GM12878 (cell line): ENCODE results near the gene NCR3LG1. TPM values are rescaled to one million over a fixed set of nuclear protein-coding genes. Genes with fewer than 3 reads are reported as not detected.

ENCODE experiments used
- ATAC-seq: fragments of 200-7000 bp; cut with Tn5 transposase; 3 replicates; pipeline ENCODE4 v1.9.1; 2020; ENCODE audit warnings: mild to moderate bottlenecking, moderate library complexity
- BruUV-seq: library from RNA; stranded (reverse); fragments of 400-500 nt; replicated peaks from 2 replicates; lab custom pipeline; 2021; lab: Mats Ljungman, UMichigan
- CTCF ChIA-PET: fragments of 300-600 bp; sonication (Branson Sonifier 250); formaldehyde crosslinking; extraction: SDS; loops from one replicate; lab custom pipeline; 2021; ENCODE audit warnings: inconsistent platforms; lab: Yijun Ruan, JAX
- POLR2A ChIA-PET: fragments of 350-600 bp; formaldehyde crosslinking; extraction: SDS; loops from one replicate; lab custom pipeline; 2021; ENCODE audit warnings: inconsistent platforms; lab: Charles Lee
- RAD21 ChIA-PET: fragments of 300-600 bp; sonication (Branson Sonifier 250); formaldehyde crosslinking; loops from one replicate; lab custom pipeline; 2023; ENCODE audit warnings: antibody characterized with exemption; ENCODE audit not compliant: unreplicated experiment; lab: Charles Lee
- SMC1A ChIA-PET: fragments of 300-600 bp; sonication (Branson Sonifier 250); formaldehyde crosslinking; loops from one replicate; lab custom pipeline; 2023; ENCODE audit not compliant: unreplicated experiment, uncharacterized antibody; lab: Charles Lee
- DNase-seq: peaks from one replicate; pipeline ENCODE4 v3.0.0-alpha.2; 2011; ENCODE audit warnings: low read depth, low spot score
- FAIRE-seq: peaks from 3 replicates; lab custom pipeline; 2011; peaks lifted over from hg19 to GRCh38; lab: Jason Lieb, UNC
- H2AFZ ChIP-seq: 2 replicates; pipeline ENCODE4 v1.6.0; 2011; ENCODE audit warnings: low read depth, low read length, control low read depth; ENCODE audit not compliant: control insufficient read depth
- H3K27ac ChIP-seq: 2 replicates; pipeline ENCODE4 v1.5.1; 2011; ENCODE audit warnings: control low read depth; ENCODE audit not compliant: control insufficient read depth, insufficient read depth
- H3K27me3 ChIP-seq, 2 experiments: replicated peaks in 1 of 2; 2 replicates each; pipeline versions ENCODE4 v1.6.0 to v1.6.1; 2011; ENCODE audit warnings: low read length in 1 of 2; ENCODE audit not compliant: control insufficient read depth in 2 of 2, insufficient read depth in 2 of 2
- H3K36me3 ChIP-seq, 2 experiments: 2 replicates each; pipeline ENCODE4 v1.5.1; 2011; ENCODE audit warnings: low read length in 1 of 2; ENCODE audit not compliant: control insufficient read depth in 2 of 2, insufficient read depth in 2 of 2
- H3K4me1 ChIP-seq: 2 replicates; pipeline ENCODE4 v1.6.1; 2011; ENCODE audit warnings: mild to moderate bottlenecking, low read length, moderate library complexity, mixed read lengths; ENCODE audit not compliant: control insufficient read depth, insufficient read depth
- H3K4me2 ChIP-seq: 2 replicates; pipeline ENCODE4 v1.6.0; 2011; ENCODE audit warnings: control low read depth; ENCODE audit not compliant: control insufficient read depth, insufficient read depth
- H3K4me3 ChIP-seq: fragments of 200-600 bp; sonication (generic); 2 replicates; pipeline ENCODE4 v1.5.1; 2016
- H3K79me2 ChIP-seq: 2 replicates; pipeline ENCODE4 v1.6.0; 2011; ENCODE audit warnings: low read length; ENCODE audit not compliant: control insufficient read depth, insufficient read depth
- H3K9ac ChIP-seq: 2 replicates; pipeline ENCODE4 v1.8.0; 2011; ENCODE audit warnings: low read length, control low read depth, mixed read lengths; ENCODE audit not compliant: control insufficient read depth, insufficient read depth
- H3K9me3 ChIP-seq: replicated peaks from 3 replicates; pipeline ENCODE4 v1.5.1; 2011; ENCODE audit warnings: mild to moderate bottlenecking, low read length; ENCODE audit not compliant: control insufficient read depth, insufficient read depth
- H4K20me1 ChIP-seq: 2 replicates; pipeline ENCODE4 v1.6.0; 2011; ENCODE audit not compliant: control insufficient read depth, insufficient read depth
- BACH1 ChIP-seq: fragments of 450-650 bp; IDR thresholded peaks from 2 replicates; pipeline ENCODE4 v1.6.1; 2017; ENCODE audit warnings: mild to moderate bottlenecking, borderline replicate concordance
- BHLHE40 ChIP-seq, 2 experiments: fragments of 450-650 bp in 1 of 2; IDR thresholded peaks; 2 replicates each; pipeline ENCODE4 v1.6.1; 2011 to 2017; ENCODE audit warnings: low read depth in 2 of 2, borderline replicate concordance in 1 of 2, improper control_type of control experiment in 1 of 2, low read length in 1 of 2, mild to moderate bottlenecking in 1 of 2
- CHD1 ChIP-seq: IDR thresholded peaks from 2 replicates; pipeline ENCODE4 v1.6.1; 2012; ENCODE audit warnings: low read depth, low read length, improper control_type of control experiment
- CREM ChIP-seq: IDR thresholded peaks from 2 replicates; pipeline ENCODE4 v1.6.1; 2014; ENCODE audit warnings: antibody characterized with exemption, low read depth
- DPF2 ChIP-seq: fragments of 450-650 bp; IDR thresholded peaks from 2 replicates; pipeline ENCODE4 v1.6.1; 2017; ENCODE audit warnings: mild to moderate bottlenecking
- HDAC2 ChIP-seq: fragments of 200-600 bp; sonication (generic); IDR thresholded peaks from 2 replicates; pipeline ENCODE4 v1.6.1; 2017
- HDAC6 ChIP-seq: fragments of 200-600 bp; sonication (generic); IDR thresholded peaks from one replicate; pipeline ENCODE4 v1.8.0; 2017; ENCODE audit warnings: antibody characterized with exemption; ENCODE audit not compliant: unreplicated experiment
- MYC ChIP-seq: IDR thresholded peaks from 2 replicates; pipeline ENCODE4 v1.6.1; 2011; ENCODE audit warnings: mild to moderate bottlenecking, low read length, moderate library complexity, inconsistent platforms; ENCODE audit not compliant: insufficient read depth, insufficient replicate concordance, insufficient read length, severe bottlenecking
- NFIC ChIP-seq: IDR thresholded peaks from 2 replicates; pipeline ENCODE4 v1.6.1; 2012; ENCODE audit warnings: low read depth, mild to moderate bottlenecking, inconsistent platforms, low read length, moderate library complexity
- NFXL1 ChIP-seq: fragments of 450-650 bp; IDR thresholded peaks from 2 replicates; pipeline ENCODE4 v1.6.1; 2017; ENCODE audit warnings: antibody characterized with exemption, mild to moderate bottlenecking, borderline replicate concordance
- NR2F1 ChIP-seq: fragments of 450-650 bp; conservative IDR thresholded peaks from 2 replicates; pipeline ENCODE4 v1.6.1; 2017; ENCODE audit warnings: mild to moderate bottlenecking
- RFX5 ChIP-seq: IDR thresholded peaks from 2 replicates; pipeline ENCODE4 v1.6.1; 2011; ENCODE audit warnings: low read depth, low read length, improper control_type of control experiment
- SMARCA5 ChIP-seq: fragments of 450-650 bp; IDR thresholded peaks from 2 replicates; pipeline ENCODE4 v1.6.1; 2017; ENCODE audit warnings: mild to moderate bottlenecking
- SRF ChIP-seq, 2 experiments: IDR thresholded peaks; 2 replicates each; pipeline ENCODE4 v1.6.1; 2011; ENCODE audit warnings: low read depth in 2 of 2, low read length in 2 of 2, mild to moderate bottlenecking in 1 of 2, moderate library complexity in 1 of 2
- TARDBP ChIP-seq: IDR thresholded peaks from 2 replicates; pipeline ENCODE4 v1.6.1; 2016; ENCODE audit warnings: borderline replicate concordance
- TCF3 ChIP-seq: IDR thresholded peaks from 2 replicates; pipeline ENCODE4 v1.6.1; 2012; ENCODE audit warnings: low read depth, mild to moderate bottlenecking, low read length, borderline replicate concordance; ENCODE audit not compliant: insufficient read depth
- WRNIP1 ChIP-seq: IDR thresholded peaks from 2 replicates; pipeline ENCODE4 v1.6.1; 2011; ENCODE audit warnings: low read depth, low read length, improper control_type of control experiment, borderline replicate concordance
- YBX1 ChIP-seq: fragments of 450-650 bp; IDR thresholded peaks from 2 replicates; pipeline ENCODE4 v1.6.1; 2016; ENCODE audit warnings: antibody characterized with exemption
- ZBED1 ChIP-seq: IDR thresholded peaks from 2 replicates; pipeline ENCODE4 v1.6.1; 2016; ENCODE audit warnings: borderline replicate concordance
- ZNF384 ChIP-seq: IDR thresholded peaks from 2 replicates; pipeline ENCODE4 v1.6.1; 2012; ENCODE audit warnings: low read depth, mild to moderate bottlenecking, low read length, improper control_type of control experiment, borderline replicate concordance
- WGBS: methylation state at CpG from one replicate; pipeline ENCODE4 v1.1.6; 2016; ENCODE audit warnings: low lambda C conversion rate; ENCODE audit not compliant: insufficient replicate concordance, insufficient coverage; ENCODE audit errors: missing lambda C conversion rate; 5-methylcytosine and 5-hydroxymethylcytosine counted together
- in situ Hi-C: fragments of 300-500 bp; cut with MboI; formaldehyde crosslinking; loops from 9 replicates; pipeline ENCODE4 v1.14.3; 2018; ENCODE audit warnings: mixed read lengths
- intact Hi-C: fragments of 100-400 bp; cut with micrococcal nuclease; formaldehyde crosslinking; loops from one replicate; pipeline ENCODE4 v1.14.2; 2022; ENCODE audit not compliant: unreplicated experiment
- polyA plus RNA-seq, 11 experiments: library from polyadenylated mRNA; depleted of rRNA in 4 of 11; unstranded in 6 of 11; stranded (reverse) in 5 of 11; fragments of >200 nt; fragmentation: Nextera tagmentation in 4 of 11; fragmentation: Illumina TruSeq in 1 of 11; extraction: Ambion mirVana in 4 of 11; extraction: Trizol in 1 of 11; gene quantifications; 1 replicate in 1 of 11; 2 replicates in 10 of 11; pipeline versions ENCODE4 v1.2.1 to v1.2.3, GENCODE V29; 2011 to 2016; ENCODE audit warnings: inconsistent platforms in 2 of 11, missing spikeins in 2 of 11, low read depth in 1 of 11
- total RNA-seq, 4 experiments: library from RNA; depleted of rRNA in 3 of 4; stranded (reverse); fragments of >200 nt in 3 of 4; fragmentation: Illumina TruSeq in 1 of 4; extraction: Trizol in 1 of 4; gene quantifications; 2 replicates each; pipeline versions ENCODE4 v1.2.1 to v1.2.3, GENCODE V29; 2013 to 2021

The NCR3LG1 gene
- total and polyA plus RNA-seq, 10 of the 15 experiments (the other 5 are each of a cell fraction or from before 2014, with no cell fraction given) = under 0.01 to 0.18 (median 0.11) TPM; not detected in 2

- no peak overlapping the region for H3K4me3 ChIP-seq
- no peaks in the 10 kb centered on the region for H4K20me1 ChIP-seq
- no peaks in the 10 kb centered on the region for H3K9me3 ChIP-seq
- no peak for TF ChIP-seq ZBED1
- TF ChIP-seq YBX1 = no peak
- no peak for TF ChIP-seq CHD1
- no peak for TF ChIP-seq BACH1
- TF ChIP-seq ZNF384 = no peak
- TF ChIP-seq CREM = no peak
- TF ChIP-seq TCF3 = no peak
- TF ChIP-seq DPF2 = no peak
- TF ChIP-seq NFIC = no peak
- TF ChIP-seq HDAC2 = no peak
- no peak for TF ChIP-seq SMARCA5
- TF ChIP-seq SRF (IDR thresholded peaks at IDR 0.05; ENCODE audit: low read depth in 2 of 2, low read length in 2 of 2) = no peak
- TF ChIP-seq BHLHE40 (IDR thresholded peaks at IDR 0.05; ENCODE audit: borderline replicate concordance in 1 of 2, low read depth in 2 of 2, low read length in 1 of 2) = no peak
- TF ChIP-seq TARDBP = no peak
- TF ChIP-seq RFX5 = no peak
- no peak for TF ChIP-seq NR2F1
- no peak for TF ChIP-seq HDAC6
- TF ChIP-seq WRNIP1 = no peak
- no peak for TF ChIP-seq NFXL1
- TF ChIP-seq MYC = no peak
- H2AFZ ChIP-seq = no peak overlapping the region
- ChIA-PET POLR2A (no interaction called here), CTCF (interaction anchor here (1.3 to 1.7 kb wide), 2 partner anchors 8 to 168 kb away, joined by 3 to 4 read pairs; no protein-coding TSS in a partner anchor), RAD21 (no interaction called here), SMC1A (no interaction called here)
- no peak overlapping the region for H3K27ac ChIP-seq
- no peaks in the 10 kb centered on the region for H3K79me2 ChIP-seq
- FAIRE-seq (no peak), DNase-seq (no peak), ATAC-seq (no peak)
- no peaks in the 10 kb centered on the region for H3K36me3 ChIP-seq
- intact Hi-C loops = no loop called here
- peaks cover 9% of the 10 kb centered on the region for H3K4me1 ChIP-seq
- H3K27me3 ChIP-seq = no peaks in the 10 kb centered on the region
- no peak overlapping the region for H3K9ac ChIP-seq
- 48% methylated on average over 14 of the region's 14 CpGs for WGBS
- in situ Hi-C loops = no loop called here
- H3K4me2 ChIP-seq = no peak overlapping the region
- no TSS peak for BruUV-seq
These were observed 45.9 kb downstream of the NCR3LG1 start for GRCh38 chr11:17397311-17398002.
